Activated naive CD4-positive, alpha-beta T cell treated with anti-CD3 and anti-CD28 coated beads, Interleukin-2, amount 50 U/mL, for 16 hours (primary cell): Measurements from ENCODE around the gene PILRA.
"Not testable (repeated sequence)": the region's sequence is repeated elsewhere in the genome, so short reads cannot be mapped to it uniquely, and the experiment has no call there.

ENCODE experiments used
- DNase-seq: peaks from one replicate; pipeline ENCODE4 v3.0.0-alpha.2; 2020

Gene PILRA

DNA sequence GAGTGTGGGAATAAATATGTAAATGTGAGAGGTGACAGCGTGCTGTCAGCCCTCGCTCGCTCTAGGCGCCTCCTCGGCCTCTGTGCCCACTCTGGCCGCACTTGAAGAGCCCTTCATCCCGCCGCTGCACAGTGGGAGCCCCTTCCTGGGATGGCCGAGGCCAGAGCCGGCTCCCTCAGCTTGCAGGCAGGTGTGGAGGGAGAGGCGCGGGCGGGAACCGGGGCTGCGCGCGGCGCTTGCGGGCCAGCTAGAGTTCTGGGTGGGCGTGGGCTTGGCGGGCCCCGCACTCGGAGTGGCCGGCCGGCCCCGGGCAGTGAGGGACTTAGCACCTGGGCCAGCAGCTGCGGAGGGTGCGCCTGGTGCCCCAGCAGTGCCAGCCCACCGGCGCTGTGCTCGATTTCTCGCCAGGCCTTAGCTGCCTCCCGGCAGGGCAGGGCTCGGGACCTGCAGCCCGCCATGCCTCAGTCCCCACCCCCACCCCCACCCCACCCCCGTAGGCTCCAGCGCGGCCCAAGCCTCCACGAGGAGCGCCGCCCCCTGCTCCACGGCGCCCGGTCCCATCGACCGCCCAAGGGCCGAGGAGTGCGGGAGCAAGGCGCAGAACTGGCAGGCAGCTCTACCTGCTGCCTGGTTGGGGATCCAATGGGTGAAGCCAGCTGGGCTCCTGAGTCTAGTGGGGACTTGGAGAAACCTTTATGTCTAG, 8.4 kb downstream of the PILRA start:
- not testable (repeated sequence) for DNase-seq

- DNase-seq: not testable (repeated sequence)
Measured at GRCh38 chr7:100382234-100382853, 9.1 kb downstream of the PILRA start.

DNA sequence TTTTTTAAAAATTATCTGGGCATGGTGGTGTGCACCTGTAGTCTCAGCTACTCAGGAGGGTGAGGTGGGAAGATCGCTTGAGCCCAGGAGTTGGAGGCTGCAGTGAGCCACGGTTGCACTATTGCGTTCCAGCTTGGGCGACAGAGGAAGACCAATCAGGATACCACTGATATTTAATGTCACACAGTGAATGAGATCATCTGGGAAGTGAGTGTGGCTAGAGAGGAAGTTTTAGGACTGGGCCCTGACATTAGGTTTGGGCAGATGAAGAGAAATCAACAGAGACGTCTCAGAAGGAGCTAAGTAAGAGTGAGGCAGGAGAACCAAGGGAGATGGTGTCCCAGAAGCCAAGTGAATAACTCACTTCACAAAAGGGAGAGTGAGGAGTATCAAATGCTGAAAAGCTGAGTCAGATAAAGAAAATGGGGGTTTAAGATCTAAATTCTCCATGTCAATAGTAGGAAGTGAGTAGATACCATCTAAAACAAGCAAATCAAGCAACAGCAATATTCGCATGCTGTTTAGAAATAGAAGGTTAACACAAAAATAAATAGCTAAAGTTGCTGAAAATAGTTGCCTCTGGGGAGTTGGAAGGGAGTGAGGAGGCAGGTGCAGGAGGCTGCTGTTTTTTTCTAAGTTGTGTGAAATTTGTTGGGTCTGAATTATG, 11.5 kb downstream of the PILRA start:
- DNase-seq: no peak

DNA sequence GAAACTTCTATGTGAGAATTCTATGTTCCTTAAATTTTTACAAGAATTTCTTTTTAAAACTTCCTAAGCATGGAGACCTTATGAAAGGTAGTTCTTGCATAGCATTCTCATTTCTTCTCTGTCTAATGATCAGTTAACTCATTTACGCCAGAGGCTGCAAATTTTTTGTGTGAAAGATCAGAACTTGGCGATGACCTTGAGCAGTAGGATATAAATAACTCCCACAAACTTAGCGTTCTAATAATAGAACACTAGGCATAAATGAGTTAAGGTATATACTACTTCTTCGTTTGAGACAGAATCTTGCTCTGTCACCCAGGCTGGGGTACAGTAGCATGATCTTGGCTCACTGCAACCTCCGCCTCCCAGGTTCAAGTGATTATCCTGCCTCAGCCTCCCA, 13.7 kb downstream of the PILRA start:
- DNase-seq: no peak

GRCh38 chr7:100387695-100388094, 14.4 kb downstream of the PILRA start:
- DNase-seq: no peak

- DNase-seq: no peak
Measured at GRCh38 chr7:100389437-100390088, 16.3 kb downstream of the PILRA start.

- no peak for DNase-seq
Measured at GRCh38 chr7:100390286-100391009, 17.2 kb downstream of the PILRA start.

DNA sequence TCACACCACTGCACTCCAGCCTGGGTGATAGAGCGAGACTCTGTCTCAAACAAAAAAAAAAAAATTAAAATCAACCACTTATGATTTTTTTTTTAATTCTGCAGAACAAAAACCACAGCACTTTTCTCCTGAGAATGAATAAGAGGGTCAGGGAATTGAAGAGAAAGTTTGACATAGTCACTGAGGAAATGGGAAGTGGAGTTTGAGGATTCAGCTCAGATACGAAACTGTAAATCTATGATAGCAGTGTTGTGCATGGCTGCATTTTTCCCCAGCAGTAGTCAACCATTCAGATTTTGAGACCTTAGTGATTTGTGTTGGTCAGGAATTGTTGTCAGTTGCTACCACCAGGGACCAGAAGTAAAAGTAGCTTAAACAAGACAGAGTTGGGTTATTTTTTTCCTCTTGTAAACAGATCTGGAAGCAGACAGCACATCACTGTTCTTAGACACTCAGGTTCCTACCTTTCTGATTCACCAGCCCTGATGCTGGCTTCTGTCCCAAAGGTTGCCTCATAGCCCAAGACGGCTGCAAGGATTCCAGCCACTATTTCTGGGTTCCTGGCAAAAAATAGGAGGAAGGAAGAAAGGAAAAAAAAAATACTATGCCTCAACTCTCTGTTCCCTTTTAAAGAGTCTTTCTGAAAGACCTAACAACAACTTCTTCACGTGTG, 20.1 kb downstream of the PILRA start:
- no peak for DNase-seq

DNA sequence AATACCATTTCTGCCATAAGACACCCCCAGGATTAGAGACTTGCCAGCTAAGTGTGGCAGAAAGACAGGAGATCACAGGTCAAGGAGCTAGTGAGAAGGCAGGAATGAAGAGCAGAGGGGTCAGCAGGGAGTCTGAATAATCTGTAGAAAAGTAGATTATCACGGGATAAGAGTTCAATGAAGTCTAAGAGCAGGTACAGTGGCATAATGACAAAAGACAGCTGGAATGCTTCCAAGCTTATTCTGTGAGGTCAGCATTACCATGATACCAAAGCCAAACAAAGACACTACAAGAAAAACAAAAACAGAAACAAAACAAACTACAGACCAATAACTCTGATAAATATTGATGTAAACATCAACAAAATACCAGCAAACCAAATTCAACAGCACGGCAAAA, 20.8 kb downstream of the PILRA start:
- no peak for DNase-seq

- DNase-seq: peak; percentile 62
Measured at GRCh38 chr7:100396421-100396982, 23.2 kb downstream of the PILRA start.

DNA sequence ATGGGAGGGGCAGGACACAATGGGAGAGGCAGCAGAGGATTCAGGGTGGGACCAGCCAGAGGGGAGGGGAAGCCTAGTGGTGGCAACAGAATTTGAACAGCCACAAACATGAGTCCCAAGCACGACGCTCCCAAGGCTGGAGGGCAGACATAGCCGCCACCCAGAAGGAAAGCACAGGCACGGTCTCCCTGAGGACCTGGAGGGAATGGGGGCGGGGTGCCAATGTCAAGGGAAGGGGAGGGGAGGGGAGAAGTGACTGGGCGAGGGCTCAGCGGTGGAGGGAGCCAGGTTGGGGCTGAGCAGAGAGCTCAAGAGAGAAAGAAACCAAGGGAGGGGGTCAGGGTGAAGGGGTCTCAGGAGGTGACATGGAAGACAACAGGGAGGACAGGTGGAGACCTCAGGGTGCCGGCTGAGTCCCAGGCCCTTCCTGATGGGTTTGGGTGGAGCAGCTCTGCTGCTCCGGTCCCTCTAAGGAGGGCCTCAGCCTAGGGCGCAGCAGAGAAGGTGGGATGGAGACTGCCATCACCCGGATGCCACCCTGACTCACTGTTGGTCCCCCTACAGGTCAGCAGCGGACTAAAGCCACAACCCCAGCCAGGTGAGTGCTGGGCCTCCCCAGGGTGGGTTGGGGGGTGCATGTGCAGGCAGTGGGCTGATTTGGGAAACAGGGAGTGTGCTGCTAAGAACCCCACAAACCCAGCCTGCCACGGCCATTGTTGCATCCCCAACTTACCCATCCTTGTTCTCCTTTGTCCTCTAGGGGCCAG, 24.2 kb downstream of the PILRA start:
- DNase-seq: no peak

DNA sequence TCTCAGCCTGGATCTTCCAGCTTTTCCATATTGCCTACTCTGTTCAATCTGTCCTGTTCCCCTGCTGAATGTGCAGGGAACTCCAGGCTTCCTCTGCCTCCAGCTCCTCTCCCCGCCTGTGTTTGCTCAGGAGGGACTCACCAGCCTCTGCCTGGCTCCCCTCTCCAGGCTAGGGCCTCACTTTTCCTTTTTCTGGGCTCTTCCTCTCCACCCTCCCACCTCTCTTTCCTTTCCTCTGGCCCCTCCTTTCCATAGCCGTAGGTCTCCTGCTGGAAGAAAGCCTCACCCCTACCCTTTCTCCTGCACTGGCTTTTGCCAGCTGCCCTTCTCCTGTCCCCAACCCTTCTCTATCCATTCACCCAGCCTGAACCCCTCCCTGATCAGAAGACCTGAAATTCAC, 25.0 kb downstream of the PILRA start:
- DNase-seq: no peak

GRCh38 chr7:100400041-100400440, 26.8 kb downstream of the PILRA start:
- no peak for DNase-seq

- DNase-seq: no peak
Measured at GRCh38 chr7:100400656-100401055, 27.4 kb downstream of the PILRA start.

DNA sequence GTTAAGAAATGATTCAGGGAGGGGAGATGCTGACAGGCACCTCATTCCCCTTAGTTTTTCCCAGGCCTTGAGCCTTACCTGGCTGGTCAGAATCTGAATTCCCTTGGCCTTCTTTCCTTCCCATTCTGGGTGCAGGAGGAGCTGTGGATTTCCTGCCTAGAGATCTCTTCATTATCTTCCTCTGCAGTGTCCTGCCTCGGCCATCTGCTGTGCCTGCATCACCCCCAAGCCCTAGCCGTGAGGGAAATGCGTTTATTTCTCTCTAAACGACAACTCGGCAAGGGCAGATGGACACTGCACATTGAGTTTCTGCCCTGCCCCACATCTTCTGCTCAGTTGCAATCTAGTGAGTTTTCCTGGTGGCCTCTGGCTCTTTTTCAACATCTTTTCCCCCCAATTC, 28.5 kb downstream of the PILRA start:
- DNase-seq: no peak

DNA sequence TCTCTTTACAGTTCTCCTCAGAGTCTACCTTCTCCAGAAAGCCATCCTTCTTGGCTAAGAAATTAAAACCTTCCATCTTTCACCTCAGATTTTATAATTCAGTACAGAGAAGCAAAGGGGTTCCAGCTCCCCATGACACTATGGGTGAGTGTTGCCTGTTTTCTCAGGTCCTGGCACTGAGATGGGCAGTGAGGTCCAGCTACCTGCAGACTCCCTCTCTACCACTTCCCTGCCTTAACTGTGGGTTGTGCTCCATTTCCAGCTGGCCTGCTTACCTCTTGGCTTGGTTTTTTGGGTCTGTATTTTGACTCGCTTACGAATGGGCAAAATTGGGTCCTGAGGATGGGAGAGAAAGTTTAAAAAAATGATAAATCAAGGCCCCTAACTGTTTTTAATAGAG, 29.0 kb downstream of the PILRA start:
- no peak for DNase-seq

DNA sequence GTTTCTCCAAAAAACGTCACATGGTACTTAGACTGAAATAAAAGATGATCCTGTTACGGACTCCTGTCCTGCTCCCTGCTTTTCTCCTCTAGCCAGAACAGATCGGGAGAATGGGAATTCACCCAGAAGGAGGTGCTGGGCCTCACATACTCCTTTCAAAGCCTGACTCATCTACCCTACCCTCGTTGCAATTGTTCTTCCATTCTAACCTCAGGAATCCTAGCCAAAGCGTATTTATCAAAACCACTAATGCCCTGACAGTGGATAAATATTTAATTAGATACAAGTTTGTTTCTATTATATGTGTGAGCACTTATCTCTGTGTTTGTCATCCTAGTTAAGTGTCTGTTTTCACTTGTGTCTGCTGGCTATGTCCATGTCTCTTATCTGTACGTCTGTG, 33.5 kb downstream of the PILRA start:
- no peak for DNase-seq

GRCh38 chr7:100407285-100408180, 34.2 kb downstream of the PILRA start:
- peak; percentile 30 for DNase-seq

- DNase-seq: no peak
Measured at GRCh38 chr7:100411101-100411500, 37.8 kb downstream of the PILRA start.

GRCh38 chr7:100413346-100413745, 40.1 kb downstream of the PILRA start:
- no peak for DNase-seq
